Mucosa of gallbladder (tissue), 1 donor: ENCODE results near the gene CD2BP2. TPM values are rescaled to one million over a fixed set of nuclear protein-coding genes. Genes with fewer than 3 reads are reported as not detected.
"Not testable (repeated sequence)": the region's sequence is repeated elsewhere in the genome, so short reads cannot be mapped to it uniquely, and the experiment has no call there.

ENCODE experiments used
- DNase-seq: peaks from one replicate; pipeline ENCODE4 v3.0.0-alpha.2; 2020; ENCODE audit warnings: low spot score
- total RNA-seq: library from RNA; stranded (reverse); gene quantifications from one replicate; pipeline ENCODE4 v1.2.1, GENCODE V29; 2021
- donor health status: DM: no; HTN: no; CAD: no.

CD2BP2 gene
- total RNA-seq, 1 donor from 2014 or later, result 71.2 TPM

DNA sequence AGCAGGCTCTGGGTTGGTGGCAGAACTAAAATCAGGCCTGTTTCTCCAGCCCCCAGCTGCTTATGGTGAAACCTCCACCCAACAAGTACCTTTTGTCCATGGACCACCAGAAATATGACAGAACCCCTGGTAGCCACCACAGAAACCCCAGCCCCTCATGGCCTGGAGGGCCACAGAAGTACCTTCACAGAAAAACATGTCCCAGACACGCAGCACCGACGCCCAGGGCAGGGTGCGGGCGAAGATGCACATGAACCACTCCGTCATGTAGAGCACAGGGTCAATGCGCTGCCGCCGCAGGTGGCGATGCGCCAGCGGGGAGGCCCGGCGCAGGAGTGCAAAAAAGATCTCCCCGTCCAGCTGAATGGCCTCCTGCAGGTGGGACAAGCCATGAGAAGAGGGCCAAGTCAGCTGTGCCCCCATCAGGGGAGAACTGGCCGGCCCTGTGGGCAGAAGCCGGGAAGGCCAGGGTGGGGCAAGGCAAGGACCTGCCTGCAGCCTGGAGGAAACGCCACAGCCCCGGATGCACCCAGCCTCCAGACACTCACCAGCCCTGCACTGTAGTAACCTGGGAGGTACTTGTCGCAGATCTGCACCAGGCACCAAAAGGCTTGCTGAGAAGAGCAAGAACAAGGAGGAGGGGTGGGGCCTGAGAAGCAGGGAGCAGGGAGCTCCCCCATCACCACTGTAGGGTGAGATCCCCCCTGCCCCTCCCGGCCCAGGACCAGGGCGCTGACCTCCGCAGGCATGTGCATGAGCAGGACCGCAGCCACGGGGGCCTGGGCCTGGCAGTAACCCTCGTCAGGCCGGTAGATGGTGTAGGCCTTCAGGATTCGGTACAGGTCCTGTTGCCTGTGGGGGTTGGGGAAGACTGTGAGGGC is 4.1 kb upstream of the CD2BP2 start:
- no peak for DNase-seq

- DNase-seq, result no peak
These were observed 3.4 kb upstream of the CD2BP2 start for GRCh38 chr16:30358577-30358936.

GRCh38 chr16:30357715-30358576 is 2.8 kb upstream of the CD2BP2 start:
- DNase-seq, result no peak

- no peak for DNase-seq
These were observed 2.1 kb upstream of the CD2BP2 start for GRCh38 chr16:30357085-30357714.

- DNase-seq, result no peak
These were observed 1.4 kb upstream of the CD2BP2 start for GRCh38 chr16:30356401-30357084.

GRCh38 chr16:30355954-30356308 is 823 bp upstream of the CD2BP2 start:
- DNase-seq, result no peak

DNA sequence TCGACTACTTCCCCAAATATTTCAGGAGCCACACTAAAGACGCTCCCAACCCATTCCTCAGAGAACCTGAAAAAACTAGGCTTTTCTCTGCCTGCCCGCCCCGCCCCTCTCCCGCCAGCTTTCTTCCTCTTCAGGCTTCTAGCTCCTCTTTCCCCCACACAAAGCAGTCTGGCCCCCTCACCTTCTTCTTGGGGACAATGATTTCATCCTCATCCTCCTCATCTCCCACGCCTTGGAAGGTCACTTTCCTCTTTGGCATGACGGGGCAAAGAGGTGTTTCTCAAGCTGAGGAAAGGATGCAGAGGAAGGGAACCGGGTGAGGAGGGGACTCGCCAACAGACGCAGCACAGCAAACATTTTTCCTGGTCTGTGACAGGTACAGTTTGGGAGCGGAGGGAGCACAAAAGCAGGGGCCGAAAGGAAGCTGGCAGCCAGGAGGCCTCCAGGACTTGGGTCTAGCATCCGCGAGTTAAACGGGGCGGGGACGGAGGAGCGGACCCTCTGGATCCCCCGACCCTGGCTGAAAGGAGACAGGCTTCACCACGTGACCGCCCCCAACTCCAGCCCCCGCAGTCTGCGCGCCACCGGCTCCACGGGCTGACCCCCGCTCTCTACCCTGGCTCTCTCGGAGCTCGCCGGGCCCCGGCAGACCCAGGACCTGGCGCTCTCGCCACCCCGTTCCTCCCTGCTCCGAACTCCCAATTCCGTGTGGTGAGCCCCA is 525 bp downstream of the CD2BP2 start:
- no peak for DNase-seq

- DNase-seq, result no peak
These were observed 1.5 kb downstream of the CD2BP2 start for GRCh38 chr16:30353438-30354129.

- no peak for DNase-seq
These were observed 2.4 kb downstream of the CD2BP2 start for GRCh38 chr16:30352488-30353401.

DNA sequence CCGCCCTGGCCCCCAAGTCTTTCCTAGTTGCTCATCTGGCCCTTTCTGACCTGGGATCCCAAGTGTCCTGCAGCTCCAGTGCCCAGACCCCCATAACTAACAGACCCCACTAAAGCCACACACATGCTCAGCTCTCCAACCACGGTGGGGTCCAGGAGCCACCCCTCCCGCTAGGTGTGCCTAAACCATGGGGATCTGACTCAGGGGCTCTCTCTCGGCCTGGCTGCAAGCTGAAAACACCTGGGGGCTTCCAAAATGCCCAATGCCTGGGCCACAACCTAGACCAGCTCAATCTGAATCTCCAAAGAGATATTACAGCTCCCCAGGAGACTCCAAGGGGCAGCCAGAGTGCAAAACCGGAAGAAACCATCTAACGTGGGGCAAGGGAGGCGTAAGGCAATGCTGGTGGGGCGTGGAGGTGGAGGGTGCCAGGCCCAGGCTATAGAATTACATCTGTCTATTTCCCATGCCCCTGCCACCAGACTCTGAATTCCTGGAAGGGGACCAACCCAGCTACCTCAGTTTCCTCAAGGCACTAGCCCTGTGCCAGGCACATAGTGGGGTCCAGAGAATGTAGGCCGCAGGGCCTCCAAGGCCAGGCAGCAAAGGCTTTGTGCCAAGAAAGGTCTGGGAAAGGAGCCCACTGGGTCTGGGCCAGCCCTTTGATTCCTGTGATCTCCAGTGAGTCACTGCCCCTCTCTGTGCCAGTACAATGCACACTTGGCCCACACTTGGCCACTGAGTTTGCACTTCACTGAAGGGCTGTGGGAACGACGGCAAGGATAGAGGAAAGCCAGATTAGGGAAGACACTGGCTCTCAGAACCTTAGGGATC is 3.3 kb downstream of the CD2BP2 start:
- DNase-seq, result peak; percentile 79

DNA sequence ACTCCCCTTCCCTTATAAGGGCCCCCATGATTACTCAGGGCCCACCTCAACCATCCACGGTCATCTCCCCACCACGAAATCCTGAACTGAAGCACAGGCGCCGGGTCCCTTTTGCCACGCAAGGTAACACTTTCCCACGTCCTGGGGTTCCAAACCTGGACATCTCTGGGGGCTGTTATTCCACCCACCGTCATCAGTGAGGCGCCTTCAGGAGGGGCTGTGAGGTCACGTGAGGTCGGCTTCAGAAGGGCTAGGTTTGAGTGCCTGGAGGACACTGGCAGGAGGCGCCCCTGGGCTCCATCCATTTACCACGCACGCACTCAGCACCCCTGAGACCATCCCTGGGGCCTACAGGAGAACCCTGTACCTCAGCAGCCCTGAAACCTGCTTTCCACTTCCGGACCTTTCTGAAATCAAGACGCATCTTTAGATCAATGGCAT is 4.1 kb downstream of the CD2BP2 start:
- no peak for DNase-seq

DNA sequence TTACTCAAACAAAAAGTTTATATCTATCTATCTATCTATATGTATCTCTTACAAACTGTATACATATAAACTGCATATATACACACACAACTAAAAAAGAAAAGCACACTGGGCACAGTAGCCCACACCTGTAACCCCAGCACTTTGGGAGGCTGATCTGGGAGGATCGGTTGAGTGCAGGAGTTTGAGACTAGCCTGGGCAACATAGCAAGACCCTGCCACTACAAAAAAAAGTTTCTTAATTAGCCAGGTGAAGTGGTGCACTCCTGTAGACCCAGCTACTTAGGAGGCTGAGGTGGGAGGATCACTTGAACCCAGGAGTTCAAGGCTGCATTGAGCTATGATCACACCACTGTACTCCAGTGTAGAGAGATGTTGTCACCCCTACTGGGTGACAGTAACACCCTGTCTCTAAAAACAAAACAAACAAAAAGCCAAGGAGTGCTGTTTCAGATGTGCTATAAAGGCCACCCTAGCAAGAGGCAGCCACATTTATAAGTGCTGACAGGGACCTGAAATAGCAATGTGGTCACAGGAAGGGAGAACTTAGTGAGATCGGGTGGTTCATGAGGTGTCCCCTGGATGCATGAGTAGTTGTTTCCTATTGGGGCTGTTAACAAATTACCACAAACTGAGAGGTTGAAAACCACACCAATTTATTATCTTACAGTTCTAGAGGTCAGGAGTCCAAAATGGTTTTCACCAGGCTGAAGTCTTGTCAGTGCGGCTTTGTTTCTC is 4.8 kb downstream of the CD2BP2 start:
- no peak for DNase-seq

DNA sequence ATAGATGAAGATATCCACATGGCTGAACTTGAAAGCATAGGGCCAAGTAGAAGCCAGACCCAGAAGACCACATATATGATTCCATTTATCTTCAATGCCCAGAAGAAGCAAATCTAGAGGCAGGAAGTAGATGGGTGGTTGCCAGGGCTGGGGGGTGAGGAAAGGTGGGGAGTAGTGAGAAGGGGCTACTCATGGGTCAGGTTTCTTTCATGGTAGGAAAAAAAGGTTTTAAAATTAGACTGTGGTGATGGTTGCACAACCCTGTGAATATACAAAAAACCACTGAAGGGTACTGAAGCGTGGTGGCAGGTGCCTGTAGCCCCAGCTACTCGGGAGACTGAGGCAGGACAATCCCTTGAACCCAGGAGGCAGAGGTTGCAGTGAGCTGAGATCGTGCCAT is 5.4 kb downstream of the CD2BP2 start:
- DNase-seq, result no peak

- DNase-seq, result no peak
These were observed 6.2 kb downstream of the CD2BP2 start for GRCh38 chr16:30348929-30349328.

DNA sequence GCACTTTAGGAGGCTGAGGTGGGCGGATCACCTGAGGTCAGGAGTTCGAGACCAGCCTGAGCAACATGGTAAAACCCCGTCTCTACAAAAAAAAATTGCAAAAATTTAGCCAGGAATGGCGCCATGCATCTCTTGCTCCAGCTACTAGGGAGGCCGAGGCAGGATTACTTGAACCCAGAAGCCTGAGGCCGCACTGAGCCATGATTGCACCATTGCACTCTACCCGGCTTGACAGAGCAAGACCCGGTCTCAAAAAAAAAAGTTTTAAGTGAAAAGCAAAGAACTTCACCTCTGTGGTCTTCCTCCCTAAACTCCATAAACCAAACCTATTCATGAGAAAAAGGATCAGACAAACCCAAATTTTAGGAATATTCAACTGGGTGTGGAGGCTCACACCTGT is 7.0 kb downstream of the CD2BP2 start:
- no peak for DNase-seq

DNA sequence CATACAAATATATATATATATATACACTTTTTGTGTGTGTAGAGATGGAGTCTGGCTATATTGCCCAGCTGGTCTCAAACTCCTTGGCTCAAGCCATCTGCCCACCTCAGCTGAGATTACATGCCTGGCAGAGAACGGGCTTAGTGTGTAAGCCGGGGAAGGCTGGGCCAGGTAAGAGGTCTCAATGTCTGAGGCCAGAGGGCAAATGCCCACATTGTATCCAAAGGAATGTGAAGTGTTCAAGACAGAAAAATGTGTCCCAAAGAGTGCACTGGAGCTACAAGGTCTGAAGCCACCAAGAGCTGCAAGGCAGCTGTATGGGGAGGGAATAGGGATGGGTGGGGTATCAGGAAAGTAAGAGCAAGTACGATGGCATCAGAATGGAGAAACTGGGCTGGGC is 8.8 kb downstream of the CD2BP2 start:
- DNase-seq, result no peak

DNA sequence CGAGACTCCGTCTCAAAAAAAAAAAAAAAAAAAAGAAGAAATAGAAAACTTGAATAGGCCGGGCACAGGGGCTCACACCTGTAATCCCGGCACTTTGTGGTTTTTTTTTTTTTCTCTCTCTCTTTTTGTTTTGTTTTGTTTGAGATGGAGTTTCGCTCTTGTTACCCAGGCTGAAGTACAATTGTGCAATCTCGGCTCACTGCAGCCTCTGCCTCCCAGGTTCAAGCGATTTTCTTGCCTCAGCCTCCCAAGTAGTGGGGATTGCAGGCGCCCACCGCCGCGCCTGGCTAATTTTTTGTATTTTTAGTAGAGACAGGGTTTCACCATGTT is 11.7 kb downstream of the CD2BP2 start:
- DNase-seq, result not testable (repeated sequence)
